Body of pancreas (tissue), 4 donors: ENCODE results near the gene MANEA.
"Not testable (repeated sequence)": the region's sequence is repeated elsewhere in the genome, so short reads cannot be mapped to it uniquely, and the experiment has no call there.

ENCODE experiments used
- CTCF ChIP-seq, 7 experiments: fragments of 450-650 bp in 4 of 7; fragments of 200-600 bp in 3 of 7; sonication (generic) in 3 of 7; IDR thresholded peaks; one replicate each; pipeline ENCODE4 v1.5.1; 2016 to 2019; ENCODE audit warnings: antibody characterized with exemption in 7 of 7
- POLR2A ChIP-seq, 3 donors: fragments of 450-650 bp; IDR thresholded peaks; one replicate each; pipeline ENCODE4 v1.6.1; 2016; ENCODE audit warnings: antibody characterized with exemption in 3 of 3, mild to moderate bottlenecking in 2 of 3

- not testable (repeated sequence) for TF ChIP-seq CTCF, POLR2A (IDR thresholded peaks at IDR 0.05)
These were observed 16.4 kb upstream of the MANEA start for GRCh38 chr6:95560956-95561355.
